Kidney epithelial cell (primary cell): Measurements from ENCODE around the gene GBGT1. TPM values are rescaled to one million over a fixed set of nuclear protein-coding genes. Genes with fewer than 3 reads are reported as not detected.
A peak's percentile ranks its signal among the peaks of the same experiment; 100 is the strongest.

Experiments
- DNase-seq: peaks from one replicate; pipeline ENCODE4 v3.0.0-alpha.2; 2010; ENCODE audit warnings: low read depth
- H3K27me3 ChIP-seq: 2 replicates; pipeline ENCODE4 v1.6.0; 2011; ENCODE audit warnings: low read length; ENCODE audit not compliant: control insufficient read depth, insufficient read depth
- H3K36me3 ChIP-seq: 2 replicates; pipeline ENCODE4 v1.5.1; 2011; ENCODE audit warnings: low read length; ENCODE audit not compliant: control insufficient read depth, insufficient read depth
- H3K4me3 ChIP-seq: 2 replicates; pipeline ENCODE4 v1.5.1; 2011; ENCODE audit warnings: low read depth, mild to moderate bottlenecking, control low read depth, low read length
- total RNA-seq: library from RNA; depleted of rRNA; stranded (reverse); fragments of >200 nt; gene quantifications from 2 replicates; pipeline ENCODE4 v1.2.3, GENCODE V29; 2015
- TF ChIP-seq, protein P1 (sequence below): IDR thresholded peaks from 2 replicates; pipeline ENCODE4 v1.5.1; 2011; ENCODE audit warnings: mild to moderate bottlenecking, moderate library complexity, low read length, control low read depth, inconsistent platforms; ENCODE audit not compliant: insufficient read depth, poor library complexity, severe bottlenecking

The GBGT1 gene
- total RNA-seq, 1 donor from 2014 or later: 12.4 TPM

DNA sequence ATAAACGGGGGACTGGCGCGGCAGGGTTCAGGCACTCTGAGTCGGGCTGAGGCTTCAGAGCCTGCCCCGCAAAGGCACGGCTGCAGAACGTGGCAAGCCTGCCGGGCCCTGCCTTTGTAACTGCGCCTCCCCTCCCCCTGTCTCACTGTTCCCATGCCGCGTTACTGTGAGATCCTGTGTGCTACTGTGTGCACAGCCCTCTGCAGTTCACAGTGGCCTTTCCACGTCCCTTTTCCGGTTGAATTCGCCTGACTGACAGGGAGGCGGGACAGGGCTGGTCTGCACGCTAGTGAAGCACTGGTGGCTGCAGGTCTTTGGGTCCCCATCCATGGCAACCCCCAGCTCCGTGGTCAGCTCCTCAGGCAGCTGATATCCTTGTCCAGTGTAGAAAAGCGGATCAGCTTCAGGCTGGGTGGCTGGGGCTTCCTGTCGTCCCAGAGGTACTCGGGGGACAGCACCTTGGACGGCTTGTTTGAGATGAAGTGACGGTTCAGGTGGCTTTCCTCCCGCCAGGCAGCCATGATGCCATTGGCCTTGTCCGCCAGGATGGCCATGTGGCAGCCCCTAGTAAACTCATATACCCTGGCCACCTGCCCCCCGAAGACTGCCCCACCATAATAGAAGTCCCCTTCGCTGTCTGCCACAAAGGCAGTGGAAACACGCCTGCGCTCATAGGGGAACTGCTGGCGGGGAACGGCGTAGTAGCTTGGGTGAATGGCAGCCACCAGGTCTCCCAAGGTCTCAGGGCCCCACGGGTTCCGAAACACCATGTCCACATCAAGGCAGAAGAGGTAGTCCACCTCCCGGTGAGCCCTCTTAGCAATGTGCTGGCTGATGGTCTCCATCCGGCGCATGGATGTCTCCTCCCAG is 10.3 kb downstream of the GBGT1 start:
- no peaks in the 10 kb centered on the region for H3K27me3 ChIP-seq
- TF ChIP-seq, protein P1, sequence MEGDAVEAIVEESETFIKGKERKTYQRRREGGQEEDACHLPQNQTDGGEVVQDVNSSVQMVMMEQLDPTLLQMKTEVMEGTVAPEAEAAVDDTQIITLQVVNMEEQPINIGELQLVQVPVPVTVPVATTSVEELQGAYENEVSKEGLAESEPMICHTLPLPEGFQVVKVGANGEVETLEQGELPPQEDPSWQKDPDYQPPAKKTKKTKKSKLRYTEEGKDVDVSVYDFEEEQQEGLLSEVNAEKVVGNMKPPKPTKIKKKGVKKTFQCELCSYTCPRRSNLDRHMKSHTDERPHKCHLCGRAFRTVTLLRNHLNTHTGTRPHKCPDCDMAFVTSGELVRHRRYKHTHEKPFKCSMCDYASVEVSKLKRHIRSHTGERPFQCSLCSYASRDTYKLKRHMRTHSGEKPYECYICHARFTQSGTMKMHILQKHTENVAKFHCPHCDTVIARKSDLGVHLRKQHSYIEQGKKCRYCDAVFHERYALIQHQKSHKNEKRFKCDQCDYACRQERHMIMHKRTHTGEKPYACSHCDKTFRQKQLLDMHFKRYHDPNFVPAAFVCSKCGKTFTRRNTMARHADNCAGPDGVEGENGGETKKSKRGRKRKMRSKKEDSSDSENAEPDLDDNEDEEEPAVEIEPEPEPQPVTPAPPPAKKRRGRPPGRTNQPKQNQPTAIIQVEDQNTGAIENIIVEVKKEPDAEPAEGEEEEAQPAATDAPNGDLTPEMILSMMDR: no peak
- no peaks in the 10 kb centered on the region for H3K36me3 ChIP-seq
- DNase-seq: no peak
- H3K4me3 ChIP-seq: no peak overlapping the region

DNA sequence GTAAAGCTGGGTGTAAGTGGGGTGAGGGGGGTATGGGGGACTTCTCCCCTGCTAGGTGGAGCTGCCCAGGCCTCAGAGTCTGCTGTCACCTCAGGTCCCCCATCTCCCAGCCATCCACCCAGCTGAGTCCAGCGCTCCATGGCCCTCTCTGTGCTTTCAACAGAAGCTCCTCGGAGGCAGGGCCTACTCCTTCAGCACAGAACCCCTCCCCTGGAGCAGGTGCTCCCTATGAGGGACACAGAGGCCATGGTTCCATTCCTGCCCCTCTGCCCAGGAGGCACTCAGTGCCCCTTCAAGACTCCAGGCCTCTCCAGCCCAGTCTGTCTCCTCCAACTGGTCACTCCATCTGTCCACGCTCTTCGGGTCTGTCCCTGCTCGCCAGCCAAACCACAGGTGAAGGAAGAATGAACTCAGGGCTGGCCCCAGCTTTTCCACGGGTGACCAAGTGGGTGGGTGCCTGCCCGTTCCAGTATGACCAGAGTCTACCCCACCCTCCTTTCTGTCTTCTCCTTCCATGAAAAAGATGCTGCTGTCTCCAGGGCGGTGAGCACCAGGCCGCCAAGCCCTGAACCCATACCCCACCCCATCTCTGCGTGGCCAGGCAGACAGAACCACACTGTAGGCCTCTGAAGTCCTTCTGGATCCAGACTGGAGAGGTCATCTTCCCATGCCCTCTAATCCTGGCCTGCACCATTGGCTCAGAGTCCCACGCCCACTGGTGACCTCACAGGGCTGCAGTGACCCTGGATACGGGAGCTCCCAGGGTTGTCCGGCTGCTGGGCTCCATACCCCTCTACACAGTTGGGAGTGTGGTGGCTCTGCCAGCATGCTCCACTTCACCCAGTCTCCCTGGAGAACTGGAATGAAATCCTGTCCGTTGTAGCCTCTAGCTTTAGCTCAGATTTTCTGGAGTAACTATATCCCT is 11.9 kb downstream of the GBGT1 start:
- no peak for DNase-seq
- H3K4me3 ChIP-seq: no peak overlapping the region
- no peaks in the 10 kb centered on the region for H3K36me3 ChIP-seq
- TF ChIP-seq, protein P1: no peak
- H3K27me3 ChIP-seq: no peaks in the 10 kb centered on the region

DNA sequence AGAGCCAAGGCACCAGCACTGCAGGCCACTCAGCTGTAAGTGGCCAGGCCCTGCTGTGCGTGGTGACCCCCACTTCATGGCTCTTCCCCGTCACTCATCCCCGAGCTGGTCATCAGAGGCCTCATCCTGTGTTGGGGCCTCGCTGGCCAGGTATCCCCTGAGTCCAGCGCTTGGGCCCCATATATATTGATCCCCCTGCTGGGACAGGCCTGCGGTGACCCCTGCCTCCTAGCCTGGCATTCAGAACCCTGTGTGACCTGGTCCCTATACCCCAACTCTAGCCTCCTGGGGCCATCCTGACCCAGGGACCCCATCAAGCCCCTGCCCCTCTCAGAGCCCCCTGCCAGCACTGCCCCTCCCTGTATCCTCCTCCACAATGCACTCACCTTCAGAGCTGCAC is 12.7 kb downstream of the GBGT1 start:
- H3K36me3 ChIP-seq: no peaks in the 10 kb centered on the region
- H3K27me3 ChIP-seq: no peaks in the 10 kb centered on the region
- no peak overlapping the region for H3K4me3 ChIP-seq
- DNase-seq: no peak
- TF ChIP-seq, protein P1: no peak

DNA sequence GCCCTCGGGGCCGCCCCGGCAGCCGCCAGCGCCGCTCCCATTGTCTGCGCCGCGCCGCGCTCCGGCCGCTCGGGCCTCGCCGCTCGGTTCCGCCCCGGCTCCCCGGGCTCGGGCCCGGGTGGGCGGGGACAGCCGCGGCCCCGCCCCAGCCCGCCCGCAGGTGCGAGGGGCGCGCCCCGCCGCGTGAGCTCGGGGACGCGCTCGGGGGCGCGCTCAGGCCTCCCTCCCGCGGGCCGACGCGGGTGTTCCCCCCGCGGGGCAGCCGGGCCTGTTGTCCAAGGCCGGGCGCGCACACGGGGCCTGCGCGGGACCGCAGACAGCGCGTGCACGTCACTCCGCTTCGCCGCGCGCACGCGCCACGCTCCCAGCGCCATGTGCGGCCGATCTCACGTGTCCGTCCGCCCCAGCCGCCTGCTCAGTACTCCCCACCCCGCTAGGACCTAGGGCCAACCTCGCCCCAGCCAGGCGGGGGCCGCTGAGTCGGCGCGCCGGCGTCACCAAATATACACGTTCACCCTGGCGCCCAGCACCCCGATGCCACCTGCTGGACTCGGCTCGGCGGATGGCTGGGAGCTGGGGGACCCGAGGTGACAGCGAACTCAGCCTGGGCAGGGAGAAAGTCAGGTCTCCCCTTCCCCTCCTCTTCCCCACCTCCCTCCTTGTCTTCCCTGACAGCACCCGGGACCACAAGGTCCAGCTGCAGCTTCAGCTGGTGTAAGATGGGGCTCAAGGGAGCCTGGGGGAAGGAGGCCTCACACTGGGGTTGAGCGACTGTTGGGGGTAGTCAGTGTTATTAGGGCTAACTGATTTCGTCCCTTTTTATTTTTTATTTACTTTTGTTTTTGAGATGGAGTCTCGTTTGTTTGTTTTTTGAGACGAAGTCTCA is 14.3 kb downstream of the GBGT1 start:
- Histone ChIP-seq H3K4me3 (peak overlapping the region; percentile 88), H3K27me3 (no peaks in the 10 kb centered on the region), H3K36me3 (no peaks in the 10 kb centered on the region)
- TF ChIP-seq, protein P1: peak; percentile 26
- DNase-seq: no peak

DNA sequence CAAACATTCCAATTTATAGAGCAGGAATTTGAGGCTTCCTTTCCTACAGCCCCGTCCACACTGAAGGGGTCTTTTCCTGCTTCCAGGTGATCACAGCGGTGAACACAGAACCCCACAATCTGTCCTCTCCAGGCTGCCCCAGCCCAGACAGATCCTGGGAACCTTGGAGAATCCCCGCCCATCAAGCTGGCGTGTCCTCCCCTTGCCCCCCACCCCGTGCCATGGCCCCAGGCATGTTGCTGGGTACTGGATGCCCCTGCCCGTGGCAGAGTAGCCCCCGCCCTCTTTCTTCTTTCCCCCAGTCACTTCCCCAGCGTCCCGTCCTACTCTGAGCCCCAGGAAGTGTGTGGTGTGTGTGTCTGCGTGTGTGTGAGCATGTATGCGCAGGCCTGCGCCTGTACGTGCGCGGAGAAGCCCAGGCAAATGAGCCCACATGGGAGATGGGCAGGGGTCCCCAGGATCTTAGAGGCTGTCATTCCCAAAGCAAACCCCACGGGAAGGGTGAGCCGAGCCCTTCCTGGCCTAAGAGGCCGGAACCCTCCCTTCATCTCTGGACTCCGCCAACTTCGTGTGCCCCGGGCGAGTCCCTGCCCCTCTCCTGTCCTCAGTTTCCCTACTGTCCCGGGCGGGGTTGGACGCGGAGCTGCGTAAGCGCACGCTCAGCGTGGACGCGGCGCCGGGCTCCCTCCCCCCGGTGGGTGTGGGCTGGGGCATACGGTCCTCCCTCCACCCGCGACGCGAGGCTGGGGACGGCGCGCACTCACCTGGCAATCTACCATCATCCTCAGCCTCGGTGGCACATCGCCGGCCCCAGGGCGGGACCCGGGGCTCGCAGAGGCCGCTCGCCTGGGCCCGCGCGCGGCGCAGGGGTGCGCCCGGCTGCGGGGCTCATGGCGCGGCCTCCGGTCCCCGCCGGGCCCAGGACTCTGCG is 15.2 kb downstream of the GBGT1 start:
- Histone ChIP-seq H3K36me3 (no peaks in the 10 kb centered on the region), H3K4me3 (peak overlapping the region; percentile 88), H3K27me3 (no peaks in the 10 kb centered on the region)
- TF ChIP-seq, protein P1: no peak
- DNase-seq: no peak
